ENCODE results near the gene PLD2. TPM values are rescaled to one million over a fixed set of nuclear protein-coding genes. Genes with fewer than 3 reads are reported as not detected.

Gene PLD2
- total and polyA plus RNA-seq, 3 donors from 2014 or later: 11.0 to 31.2 (median 17.5) TPM

DNA sequence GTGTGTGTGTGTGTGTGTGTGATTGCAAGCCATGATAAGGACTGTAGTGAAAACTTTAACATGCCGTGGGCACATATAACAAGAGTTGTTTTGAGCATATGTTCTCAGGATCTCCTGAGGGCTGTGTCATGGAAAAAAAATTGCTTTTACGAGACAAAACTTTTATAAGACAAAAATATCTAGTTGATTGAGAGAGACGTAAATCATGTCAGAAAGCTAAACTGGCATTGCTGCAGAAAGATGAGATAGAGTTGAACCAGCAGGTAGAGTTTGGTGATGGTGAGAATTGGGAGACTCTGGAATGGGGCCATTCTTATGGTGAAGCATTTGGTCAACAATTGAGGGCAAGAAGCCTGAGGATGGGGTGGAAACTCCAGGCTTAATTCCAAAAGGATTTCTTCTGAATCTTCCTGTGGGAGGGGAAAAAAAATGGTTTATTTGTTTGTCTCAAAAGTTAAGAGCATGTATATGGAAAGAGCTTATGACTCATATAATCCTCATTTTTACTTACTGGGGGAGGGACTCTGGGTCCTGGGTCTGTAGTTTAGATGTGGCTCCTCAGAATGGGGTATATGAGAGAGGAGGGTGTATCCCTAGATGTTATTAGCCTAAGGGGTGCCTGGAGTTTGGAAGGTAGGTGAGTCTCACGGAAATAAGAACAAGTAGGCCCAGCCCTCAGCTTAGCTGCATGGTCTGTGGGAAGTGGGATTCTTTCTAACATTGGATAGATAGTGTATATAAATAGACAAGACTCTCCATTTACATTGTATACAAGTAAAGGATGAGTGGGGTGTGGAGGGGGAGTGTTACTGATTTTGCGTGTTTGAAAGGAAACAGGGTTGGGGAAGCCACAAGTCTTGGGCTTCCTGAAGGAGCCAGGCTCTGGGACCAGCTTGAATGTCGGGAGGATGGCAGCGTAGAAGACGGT lies 33.3 kb downstream of the PLD2 start:
- no peak for DNase-seq
- WGBS, 2 donors: 75 to 80% methylated on average over 8 of the region's 8 CpGs
- intact Hi-C loops (cut with DNase I; ENCODE audit: low total_unique reads): no loop called here
- no peak for TF ChIP-seq POLR2A (IDR thresholded peaks at IDR 0.05)
- TF ChIP-seq, protein P1, sequence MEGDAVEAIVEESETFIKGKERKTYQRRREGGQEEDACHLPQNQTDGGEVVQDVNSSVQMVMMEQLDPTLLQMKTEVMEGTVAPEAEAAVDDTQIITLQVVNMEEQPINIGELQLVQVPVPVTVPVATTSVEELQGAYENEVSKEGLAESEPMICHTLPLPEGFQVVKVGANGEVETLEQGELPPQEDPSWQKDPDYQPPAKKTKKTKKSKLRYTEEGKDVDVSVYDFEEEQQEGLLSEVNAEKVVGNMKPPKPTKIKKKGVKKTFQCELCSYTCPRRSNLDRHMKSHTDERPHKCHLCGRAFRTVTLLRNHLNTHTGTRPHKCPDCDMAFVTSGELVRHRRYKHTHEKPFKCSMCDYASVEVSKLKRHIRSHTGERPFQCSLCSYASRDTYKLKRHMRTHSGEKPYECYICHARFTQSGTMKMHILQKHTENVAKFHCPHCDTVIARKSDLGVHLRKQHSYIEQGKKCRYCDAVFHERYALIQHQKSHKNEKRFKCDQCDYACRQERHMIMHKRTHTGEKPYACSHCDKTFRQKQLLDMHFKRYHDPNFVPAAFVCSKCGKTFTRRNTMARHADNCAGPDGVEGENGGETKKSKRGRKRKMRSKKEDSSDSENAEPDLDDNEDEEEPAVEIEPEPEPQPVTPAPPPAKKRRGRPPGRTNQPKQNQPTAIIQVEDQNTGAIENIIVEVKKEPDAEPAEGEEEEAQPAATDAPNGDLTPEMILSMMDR (IDR thresholded peaks at IDR 0.05): no peak
- Histone ChIP-seq H3K4me3 (no peak overlapping the region), H3K36me3 (ENCODE audit: low read depth, missing control alignments) (no peaks in the 10 kb centered on the region), H3K9me3 (no peaks in the 10 kb centered on the region), H3K27ac (no peak overlapping the region), H3K27me3 (no peaks in the 10 kb centered on the region), H3K4me1 (peaks cover 54% of the 10 kb centered on the region)

DNA sequence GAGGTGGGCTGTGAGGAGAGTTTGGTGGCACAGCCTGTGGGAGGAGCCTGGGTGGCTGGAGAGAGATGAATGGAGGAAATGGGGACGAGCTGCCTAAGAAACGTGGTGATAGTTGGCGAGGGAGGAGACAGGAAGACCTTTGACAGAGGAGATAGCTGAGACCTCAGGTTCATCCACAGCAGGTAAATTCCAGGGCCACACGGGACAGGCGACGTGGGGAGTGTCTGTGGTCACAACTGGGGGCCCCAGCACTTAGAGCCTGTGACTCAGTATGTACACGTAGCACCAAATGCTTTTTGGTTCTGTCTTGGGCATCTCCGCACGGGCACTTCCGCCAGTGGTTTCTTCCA lies 33.9 kb downstream of the PLD2 start:
- Histone ChIP-seq H3K27ac (no peak overlapping the region), H3K9me3 (no peaks in the 10 kb centered on the region), H3K4me3 (no peak overlapping the region), H3K27me3 (no peaks in the 10 kb centered on the region), H3K4me1 (peaks cover 47% of the 10 kb centered on the region), H3K36me3 (ENCODE audit: low read depth, missing control alignments) (no peaks in the 10 kb centered on the region)
- 79 to 86% methylated on average over 10 of the region's 10 CpGs for WGBS, 2 donors
- no peak for DNase-seq
- intact Hi-C loops (cut with DNase I; ENCODE audit: low total_unique reads): no loop called here
- TF ChIP-seq, protein P1 (IDR thresholded peaks at IDR 0.05): no peak
- no peak for TF ChIP-seq POLR2A (IDR thresholded peaks at IDR 0.05)

DNA sequence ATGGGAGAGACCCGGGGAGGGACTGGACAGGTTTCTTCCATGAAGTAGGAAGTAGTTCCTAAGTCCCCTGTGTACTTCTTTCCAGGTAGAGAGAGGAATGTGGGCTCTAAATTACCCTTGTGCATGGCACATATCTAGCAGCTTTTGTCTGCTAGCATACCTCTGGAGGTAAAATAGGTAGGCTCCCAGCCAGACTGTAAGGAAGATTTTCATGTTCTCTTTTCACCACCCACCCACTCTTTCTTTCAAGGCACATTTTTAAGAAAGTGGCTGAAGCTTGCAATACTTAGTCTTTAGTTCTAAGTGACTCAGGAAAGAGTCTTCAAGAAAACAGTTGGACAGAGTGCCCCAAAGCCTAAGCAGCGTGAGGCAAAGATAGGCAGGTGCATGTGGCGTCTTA lies 35.4 kb downstream of the PLD2 start:
- H3K36me3 ChIP-seq (ENCODE audit: low read depth, missing control alignments): no peaks in the 10 kb centered on the region
- DNase-seq: no peak
- H3K4me1 ChIP-seq: peaks cover 32% of the 10 kb centered on the region
- 92 to 96% methylated on average over 3 of the region's 3 CpGs for WGBS, 2 donors
- TF ChIP-seq POLR2A (IDR thresholded peaks at IDR 0.05): no peak
- TF ChIP-seq, protein P1 (IDR thresholded peaks at IDR 0.05): no peak
- intact Hi-C loops (cut with DNase I; ENCODE audit: low total_unique reads): no loop called here
- no peaks in the 10 kb centered on the region for H3K27me3 ChIP-seq
- H3K27ac ChIP-seq: no peak overlapping the region
- H3K9me3 ChIP-seq: no peaks in the 10 kb centered on the region
- H3K4me3 ChIP-seq: no peak overlapping the region

DNA sequence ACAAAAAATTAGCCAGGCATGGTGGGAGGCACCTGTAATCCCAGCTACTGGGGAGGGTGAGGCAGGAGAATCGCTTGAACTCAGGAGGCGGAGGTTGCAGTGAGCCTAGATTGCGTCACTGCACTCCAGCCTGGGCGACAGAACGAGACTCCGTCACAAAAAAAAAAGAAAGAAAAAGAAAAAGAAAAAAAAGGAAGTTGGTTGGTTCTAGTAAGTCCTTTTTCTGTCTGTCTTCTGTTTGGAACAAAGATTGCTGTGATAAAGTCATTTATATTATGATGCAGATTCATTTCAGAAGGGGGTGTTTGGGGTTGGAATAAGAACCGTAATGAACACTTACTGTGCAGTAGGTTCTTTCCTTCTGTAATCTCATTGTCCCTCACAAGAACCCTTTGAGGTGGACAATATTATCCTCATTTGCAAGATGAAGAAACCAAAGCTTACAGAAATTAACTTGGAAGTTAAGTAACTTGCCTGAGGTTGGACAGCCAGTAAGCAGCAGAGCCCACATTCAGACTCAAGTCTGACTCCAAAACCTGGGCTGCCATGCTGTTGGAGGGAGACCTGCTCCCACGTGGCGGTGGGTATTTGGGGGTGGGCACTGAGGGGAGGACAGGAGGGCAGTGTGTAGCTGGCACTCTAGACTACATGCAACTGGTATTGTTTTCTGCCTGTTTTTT lies 36.5 kb downstream of the PLD2 start:
- no peak overlapping the region for H3K27ac ChIP-seq
- peaks cover 30% of the 10 kb centered on the region for H3K4me1 ChIP-seq
- TF ChIP-seq, protein P1 (IDR thresholded peaks at IDR 0.05): no peak
- no peak for TF ChIP-seq POLR2A (IDR thresholded peaks at IDR 0.05)
- WGBS, 2 donors: 77 to 90% methylated on average over 9 of the region's 9 CpGs
- H3K9me3 ChIP-seq: no peaks in the 10 kb centered on the region
- no peaks in the 10 kb centered on the region for H3K36me3 ChIP-seq (ENCODE audit: low read depth, missing control alignments)
- intact Hi-C loops (cut with DNase I; ENCODE audit: low total_unique reads): no loop called here
- DNase-seq: no peak
- H3K27me3 ChIP-seq: no peaks in the 10 kb centered on the region
- no peak overlapping the region for H3K4me3 ChIP-seq
